BE2C (cell line): ENCODE data around the gene VSTM4.

ENCODE experiments used
- DNase-seq: peaks from one replicate; pipeline ENCODE4 v3.0.0-alpha.2; 2020
- H3K27me3 ChIP-seq: fragments of 250-450 bp; sonication (Bioruptor Pico); 2 replicates; pipeline ENCODE4 v1.5.1; 2020; ENCODE audit warnings: mild to moderate bottlenecking
- H3K36me3 ChIP-seq: fragments of 250-450 bp; sonication (Bioruptor Pico); 2 replicates; pipeline ENCODE4 v1.5.1; 2020; ENCODE audit warnings: mild to moderate bottlenecking
- H3K4me1 ChIP-seq: fragments of 250-450 bp; sonication (Bioruptor Pico); 2 replicates; pipeline ENCODE4 v1.5.1; 2020
- H3K4me3 ChIP-seq: 2 replicates; pipeline ENCODE4 v1.5.1; 2011; ENCODE audit warnings: low read depth, low read length
- H3K9me3 ChIP-seq: fragments of 250-450 bp; sonication (Bioruptor Pico); 2 replicates; pipeline ENCODE4 v1.5.1; 2020
- TF ChIP-seq, protein P1 (sequence below): IDR thresholded peaks from 2 replicates; pipeline ENCODE4 v1.5.1; 2012; ENCODE audit warnings: mild to moderate bottlenecking, low read depth, low read length

Gene VSTM4

GRCh38 chr10:48978318-48978717 is 137.0 kb downstream of the VSTM4 start:
- Histone ChIP-seq H3K36me3 (no peaks in the 10 kb centered on the region), H3K27me3 (no peaks in the 10 kb centered on the region), H3K4me3 (no peak overlapping the region), H3K4me1 (no peaks in the 10 kb centered on the region), H3K9me3 (no peaks in the 10 kb centered on the region)
- TF ChIP-seq, protein P1, sequence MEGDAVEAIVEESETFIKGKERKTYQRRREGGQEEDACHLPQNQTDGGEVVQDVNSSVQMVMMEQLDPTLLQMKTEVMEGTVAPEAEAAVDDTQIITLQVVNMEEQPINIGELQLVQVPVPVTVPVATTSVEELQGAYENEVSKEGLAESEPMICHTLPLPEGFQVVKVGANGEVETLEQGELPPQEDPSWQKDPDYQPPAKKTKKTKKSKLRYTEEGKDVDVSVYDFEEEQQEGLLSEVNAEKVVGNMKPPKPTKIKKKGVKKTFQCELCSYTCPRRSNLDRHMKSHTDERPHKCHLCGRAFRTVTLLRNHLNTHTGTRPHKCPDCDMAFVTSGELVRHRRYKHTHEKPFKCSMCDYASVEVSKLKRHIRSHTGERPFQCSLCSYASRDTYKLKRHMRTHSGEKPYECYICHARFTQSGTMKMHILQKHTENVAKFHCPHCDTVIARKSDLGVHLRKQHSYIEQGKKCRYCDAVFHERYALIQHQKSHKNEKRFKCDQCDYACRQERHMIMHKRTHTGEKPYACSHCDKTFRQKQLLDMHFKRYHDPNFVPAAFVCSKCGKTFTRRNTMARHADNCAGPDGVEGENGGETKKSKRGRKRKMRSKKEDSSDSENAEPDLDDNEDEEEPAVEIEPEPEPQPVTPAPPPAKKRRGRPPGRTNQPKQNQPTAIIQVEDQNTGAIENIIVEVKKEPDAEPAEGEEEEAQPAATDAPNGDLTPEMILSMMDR: no peak
- DNase-seq: no peak

DNA sequence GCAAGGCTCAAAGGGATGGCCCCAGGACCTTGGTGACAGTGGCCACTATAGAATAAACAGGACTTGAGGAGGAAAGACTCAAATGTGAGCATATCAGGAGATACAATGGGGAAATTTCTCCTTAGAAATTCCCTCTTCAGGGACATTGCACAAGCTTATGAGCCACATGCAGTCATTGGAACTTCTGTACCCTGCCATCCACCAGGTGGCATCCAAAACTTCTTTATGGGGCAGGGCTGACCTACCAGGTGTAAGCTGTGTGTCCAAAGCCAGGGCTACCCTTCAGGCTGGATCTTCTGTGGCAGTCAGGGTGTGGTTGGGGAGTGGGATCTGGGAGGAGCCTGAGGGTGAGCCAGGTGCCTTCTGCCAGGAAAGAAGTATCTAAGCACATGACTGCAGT is 139.1 kb downstream of the VSTM4 start:
- no peaks in the 10 kb centered on the region for H3K36me3 ChIP-seq
- no peaks in the 10 kb centered on the region for H3K9me3 ChIP-seq
- H3K4me1 ChIP-seq: no peaks in the 10 kb centered on the region
- no peak overlapping the region for H3K4me3 ChIP-seq
- no peaks in the 10 kb centered on the region for H3K27me3 ChIP-seq
- peak; percentile 20 for DNase-seq
- TF ChIP-seq, protein P1: peak; percentile 47

DNA sequence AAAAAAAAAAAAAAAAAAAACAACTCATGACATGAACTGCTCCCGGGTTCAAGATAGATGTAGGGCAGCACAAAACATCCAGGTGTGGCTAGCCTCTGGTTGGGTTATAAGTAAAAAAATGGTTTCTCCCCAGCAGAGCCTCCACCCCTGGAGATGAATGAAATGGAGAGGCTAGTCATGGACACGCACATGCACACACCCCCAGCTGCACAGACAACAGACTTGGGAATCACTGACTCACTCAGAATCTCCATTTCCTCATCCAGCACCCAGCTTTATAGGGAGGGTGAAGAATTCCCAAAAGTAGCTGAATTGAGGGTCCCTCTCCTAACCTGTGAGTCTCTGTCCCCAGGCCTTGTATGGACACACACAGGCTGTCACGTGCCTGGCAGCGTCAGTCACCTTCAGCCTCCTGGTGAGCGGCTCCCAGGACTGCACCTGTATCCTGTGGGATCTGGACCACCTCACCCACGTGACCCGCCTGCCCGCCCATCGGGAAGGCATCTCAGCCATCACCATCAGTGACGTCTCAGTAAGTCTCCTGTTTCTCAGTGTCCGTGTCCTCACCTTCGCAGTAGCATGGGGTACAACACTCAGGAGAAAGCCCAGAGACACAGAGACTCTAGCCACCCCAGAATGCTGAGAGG is 140.7 kb downstream of the VSTM4 start:
- TF ChIP-seq, protein P1: no peak
- DNase-seq: no peak
- H3K9me3 ChIP-seq: no peaks in the 10 kb centered on the region
- H3K4me1 ChIP-seq: no peaks in the 10 kb centered on the region
- no peaks in the 10 kb centered on the region for H3K36me3 ChIP-seq
- H3K4me3 ChIP-seq: no peak overlapping the region
- no peaks in the 10 kb centered on the region for H3K27me3 ChIP-seq

DNA sequence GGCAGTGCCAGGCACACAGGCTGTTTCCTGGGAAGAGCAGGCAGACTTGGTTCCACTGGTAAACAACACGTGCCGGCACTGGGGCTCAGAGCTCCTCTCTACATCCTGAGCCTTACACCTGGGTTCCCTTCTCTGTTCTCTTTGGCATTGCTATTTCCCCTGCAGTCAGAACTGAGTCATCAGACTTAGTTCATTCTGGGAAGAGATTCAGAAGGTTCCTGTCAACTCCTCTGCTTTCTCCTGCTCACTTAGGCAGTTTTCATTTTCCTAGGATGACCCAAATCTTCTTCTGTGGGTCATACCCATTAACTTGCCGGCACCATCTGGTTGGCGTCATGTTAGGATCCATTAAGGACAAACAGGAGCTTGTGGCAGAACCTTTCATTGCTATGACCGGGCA is 142.3 kb downstream of the VSTM4 start:
- Histone ChIP-seq H3K27me3 (no peaks in the 10 kb centered on the region), H3K9me3 (no peaks in the 10 kb centered on the region), H3K4me3 (no peak overlapping the region), H3K4me1 (no peaks in the 10 kb centered on the region), H3K36me3 (no peaks in the 10 kb centered on the region)
- DNase-seq: no peak
- TF ChIP-seq, protein P1: no peak

- Histone ChIP-seq H3K4me3 (no peak overlapping the region), H3K9me3 (no peaks in the 10 kb centered on the region), H3K36me3 (no peaks in the 10 kb centered on the region), H3K27me3 (no peaks in the 10 kb centered on the region), H3K4me1 (no peaks in the 10 kb centered on the region)
- TF ChIP-seq, protein P1: no peak
- DNase-seq: no peak
Observed at GRCh38 chr10:48970654-48971053, 144.7 kb downstream of the VSTM4 start.

GRCh38 chr10:48970046-48970445 is 145.3 kb downstream of the VSTM4 start:
- no peaks in the 10 kb centered on the region for H3K36me3 ChIP-seq
- TF ChIP-seq, protein P1: no peak

More at GRCh38 chr10:48970046-48970445, 145.3 kb downstream of the VSTM4 start:
- no peak for DNase-seq
- Histone ChIP-seq H3K4me1 (no peaks in the 10 kb centered on the region), H3K27me3 (no peaks in the 10 kb centered on the region), H3K4me3 (no peak overlapping the region), H3K9me3 (no peaks in the 10 kb centered on the region)
